NCI-H345 treated with DMSO at 0.1 percent for 48 hours (cell line): ENCODE results near the gene STAT4.

ENCODE experiments used
- DNase-seq: peaks from one replicate; lab custom pipeline; 2025; ENCODE audit not compliant: unreplicated experiment; lab: John Stamatoyannopoulos, UW

The STAT4 gene

GRCh38 chr2:191174442-191174841 lies 23.6 kb upstream of the STAT4 start:
- DNase-seq = no peak

- DNase-seq = no peak
Observed at GRCh38 chr2:191173206-191173605, 22.4 kb upstream of the STAT4 start.

- DNase-seq = no peak
Observed at GRCh38 chr2:191171708-191172355, 21.0 kb upstream of the STAT4 start.

GRCh38 chr2:191171286-191171685 lies 20.5 kb upstream of the STAT4 start:
- no peak for DNase-seq

- no peak for DNase-seq
Observed at GRCh38 chr2:191170773-191171172, 20.0 kb upstream of the STAT4 start.

GRCh38 chr2:191170301-191170636 lies 19.5 kb upstream of the STAT4 start:
- DNase-seq = no peak

- no peak for DNase-seq
Observed at GRCh38 chr2:191169456-191170300, 18.9 kb upstream of the STAT4 start.

- DNase-seq = no peak
Observed at GRCh38 chr2:191167766-191168165, 17.0 kb upstream of the STAT4 start.

- DNase-seq = no peak
Observed at GRCh38 chr2:191166756-191167445, 16.1 kb upstream of the STAT4 start.

GRCh38 chr2:191166111-191166755 lies 15.4 kb upstream of the STAT4 start:
- DNase-seq = peak; percentile 36

GRCh38 chr2:191165176-191165643 lies 14.4 kb upstream of the STAT4 start:
- DNase-seq = peak; percentile 34

- no peak for DNase-seq
Observed at GRCh38 chr2:191158747-191159146, 8.0 kb upstream of the STAT4 start.

- no peak for DNase-seq
Observed at GRCh38 chr2:191158193-191158592, 7.4 kb upstream of the STAT4 start.

GRCh38 chr2:191155608-191156071 lies 4.8 kb upstream of the STAT4 start:
- DNase-seq = no peak

- DNase-seq = no peak
Observed at GRCh38 chr2:191153716-191154115, 2.9 kb upstream of the STAT4 start.

GRCh38 chr2:191152482-191153240 lies 1.9 kb upstream of the STAT4 start:
- DNase-seq = no peak

- DNase-seq = no peak
Observed at GRCh38 chr2:191151331-191151730, 537 bp upstream of the STAT4 start.

- DNase-seq = no peak
Observed at GRCh38 chr2:191150230-191150599, 579 bp downstream of the STAT4 start.

- DNase-seq = no peak
Observed at GRCh38 chr2:191149391-191149790, 1.4 kb downstream of the STAT4 start.

GRCh38 chr2:191148791-191149190 lies 2.0 kb downstream of the STAT4 start:
- no peak for DNase-seq

GRCh38 chr2:191148281-191148680 lies 2.5 kb downstream of the STAT4 start:
- DNase-seq = no peak
